Heart left ventricle (tissue), 16 donors: ENCODE results near the gene PPP4R1. TPM values are rescaled to one million over a fixed set of nuclear protein-coding genes. Genes with fewer than 3 reads are reported as not detected.

Experiments used
- ATAC-seq, 4 donors: fragments of 200-7000 bp; cut with Tn5 transposase; one replicate each; pipeline ENCODE4 v1.9.1; 2020 to 2022; ENCODE audit warnings: moderate library complexity in 4 of 4, mild to moderate bottlenecking in 3 of 4, moderate number of reproducible peaks in 1 of 4
- DNase-seq, 5 donors: peaks; one replicate each; pipeline ENCODE4 v3.0.0-alpha.2; 2020
- H3K27ac ChIP-seq, 12 donors: fragments of 200-600 bp; sonication (generic) in 4 of 12; one replicate each; pipeline versions ENCODE4 v1.5.0 to v1.8.0; 2016 to 2022; ENCODE audit warnings: mild to moderate bottlenecking in 2 of 12
- H3K27me3 ChIP-seq, 9 donors: fragments of 200-600 bp; sonication (generic) in 2 of 9; one replicate each; pipeline versions ENCODE4 v1.5.1 to v1.8.0; 2016 to 2022; ENCODE audit warnings: mild to moderate bottlenecking in 3 of 9
- H3K36me3 ChIP-seq, 9 donors: fragments of 200-600 bp; sonication (generic) in 2 of 9; one replicate each; pipeline versions ENCODE4 v1.5.0 to v1.8.0; 2018 to 2022; ENCODE audit warnings: mild to moderate bottlenecking in 2 of 9
- H3K4me1 ChIP-seq, 12 donors: fragments of 200-600 bp; sonication (generic) in 4 of 12; one replicate each; pipeline versions ENCODE4 v1.5.0 to v1.8.0; 2016 to 2022; ENCODE audit warnings: mild to moderate bottlenecking in 3 of 12
- H3K4me3 ChIP-seq, 12 donors: fragments of 200-600 bp; sonication (generic) in 4 of 12; one replicate each; pipeline versions ENCODE4 v1.5.0 to v1.8.0; 2017 to 2022; ENCODE audit warnings: mild to moderate bottlenecking in 9 of 12, moderate library complexity in 4 of 12
- H3K9me3 ChIP-seq, 12 donors: fragments of 200-600 bp; sonication (generic) in 4 of 12; one replicate each; pipeline versions ENCODE4 v1.5.0 to v1.8.0; 2016 to 2022; ENCODE audit warnings: mild to moderate bottlenecking in 1 of 12
- POLR2A ChIP-seq, 2 donors: fragments of 450-650 bp; IDR thresholded peaks; one replicate each; pipeline ENCODE4 v1.6.1; 2017; ENCODE audit warnings: antibody characterized with exemption in 2 of 2, mild to moderate bottlenecking in 2 of 2, moderate library complexity in 2 of 2
- WGBS, 4 donors: extraction: QIAGEN DNeasy Blood & Tissue Kit in 2 of 4; methylation state at CpG; one replicate each; pipeline versions ENCODE4 v1.1.5 to v1.1.7; 2013 to 2018; 5-methylcytosine and 5-hydroxymethylcytosine counted together
- intact Hi-C, 10 donors: fragments of 100-400 bp; cut with DNase I; formaldehyde crosslinking; loops; one replicate each; pipeline versions ENCODE4 v1.11.1 to v1.14.2; 2022
- long read RNA-seq, 3 donors: library from polyadenylated mRNA; unstranded; transcript quantifications; one replicate each; pipeline ENCODE4 v2.0.0, GENCODE V29; 2020 to 2021
- polyA plus RNA-seq, 2 donors: library from polyadenylated mRNA; stranded (reverse); fragments of 200-250 nt; gene quantifications; one replicate each; pipeline ENCODE4 v1.2.3, GENCODE V29; 2013
- total RNA-seq, 9 donors: library from RNA; depleted of rRNA in 2 of 9; stranded (reverse); fragments of >200 nt in 2 of 9; fragmentation: NEBNext Ultra II Directional in 3 of 9; extraction: Animal tissue kit (Norgen Biotek cat#: 25700) in 3 of 9; gene quantifications; one replicate each; pipeline versions ENCODE4 v1.1.0 to v1.2.4, GENCODE V29; 2016 to 2023
- TF ChIP-seq, protein P1 (sequence below), 12 donors: fragments of 200-600 bp; sonication (generic) in 4 of 12; IDR thresholded peaks; one replicate each; pipeline versions ENCODE4 v1.5.0 to v1.8.0; 2018 to 2022; ENCODE audit warnings: antibody characterized with exemption in 12 of 12, mild to moderate bottlenecking in 5 of 12
- donor health status: ischemic (EF 13 %, LVEDD 7.1; RV severe dilation, severe dysfunction).
- donor health status: healthy with polysubstance abuse.
- donor health status: DM: no; HTN: yes; CAD: no.
- donor health status: DM: no; HTN: no; CAD: no.
- donor health status: ischemic (EF 25% LVEDD 6.9; RV normal size, moderate dysfunction).
- donor health status: ischemic (EF 25% LVEDD 5.7; RV mildly dilated, moderate dysfunction).
- donor health status: healthy.
- donor health status: DM: yes; HTN: yes; CAD: no.
- donor health status: ischemic (EF 35%, LVEDD 5.7; RV mildly dilated, moderate dysfunction).
- donor health status: nonischemic (EF 11% LVEDD 7.7; RV severe dilation, severe dysfunction).
- donor health status: DM: yes; HTN: yes; CAD: no.
- donor health status: PGD.
- donor health status: ischemic (EF 29% LVEDD 5.4; RV normal size, mild dysfunction).
- donor health status: nonischemic (EF 23%, LVEDD 6.1; RV moderate dilation, normal function).

The PPP4R1 gene
- total RNA-seq (10 to 100 TPM; 39.1 to 81.3 (median 63.8) TPM), polyA plus RNA-seq (10 to 100 TPM; 13.9 to 43.4 TPM)
- long read RNA-seq, donor 1, transcript PPP4R1-203 (20 exons, 3,925 nt) = minor isoform, 9 of 73 reads
- long read RNA-seq, donor 1, transcript PPP4R1-202 (20 exons, 3,885 nt) = major isoform, 24 of 73 reads
- long read RNA-seq, donor 1, partial matches to known transcripts = 19 of 73 reads
- long read RNA-seq, donor 1, other reads (novel, unspliced or antisense) = 21 of 73 reads
- long read RNA-seq, donor 2, transcript PPP4R1-203 (20 exons, 3,925 nt) = minor isoform, 16 of 136 reads
- long read RNA-seq, donor 2, transcript PPP4R1-202 (20 exons, 3,885 nt) = major isoform, 54 of 136 reads
- long read RNA-seq, donor 2, partial matches to known transcripts = 28 of 136 reads
- long read RNA-seq, donor 2, other reads (novel, unspliced or antisense) = 37 of 136 reads
- long read RNA-seq, donor 3, transcript PPP4R1-203 (20 exons, 3,925 nt) = minor isoform, 13 of 120 reads
- long read RNA-seq, donor 3, transcript PPP4R1-202 (20 exons, 3,885 nt) = major isoform, 46 of 120 reads
- long read RNA-seq, donor 3, partial matches to known transcripts = 35 of 120 reads
- long read RNA-seq, donor 3, other reads (novel, unspliced or antisense) = 26 of 120 reads

DNA sequence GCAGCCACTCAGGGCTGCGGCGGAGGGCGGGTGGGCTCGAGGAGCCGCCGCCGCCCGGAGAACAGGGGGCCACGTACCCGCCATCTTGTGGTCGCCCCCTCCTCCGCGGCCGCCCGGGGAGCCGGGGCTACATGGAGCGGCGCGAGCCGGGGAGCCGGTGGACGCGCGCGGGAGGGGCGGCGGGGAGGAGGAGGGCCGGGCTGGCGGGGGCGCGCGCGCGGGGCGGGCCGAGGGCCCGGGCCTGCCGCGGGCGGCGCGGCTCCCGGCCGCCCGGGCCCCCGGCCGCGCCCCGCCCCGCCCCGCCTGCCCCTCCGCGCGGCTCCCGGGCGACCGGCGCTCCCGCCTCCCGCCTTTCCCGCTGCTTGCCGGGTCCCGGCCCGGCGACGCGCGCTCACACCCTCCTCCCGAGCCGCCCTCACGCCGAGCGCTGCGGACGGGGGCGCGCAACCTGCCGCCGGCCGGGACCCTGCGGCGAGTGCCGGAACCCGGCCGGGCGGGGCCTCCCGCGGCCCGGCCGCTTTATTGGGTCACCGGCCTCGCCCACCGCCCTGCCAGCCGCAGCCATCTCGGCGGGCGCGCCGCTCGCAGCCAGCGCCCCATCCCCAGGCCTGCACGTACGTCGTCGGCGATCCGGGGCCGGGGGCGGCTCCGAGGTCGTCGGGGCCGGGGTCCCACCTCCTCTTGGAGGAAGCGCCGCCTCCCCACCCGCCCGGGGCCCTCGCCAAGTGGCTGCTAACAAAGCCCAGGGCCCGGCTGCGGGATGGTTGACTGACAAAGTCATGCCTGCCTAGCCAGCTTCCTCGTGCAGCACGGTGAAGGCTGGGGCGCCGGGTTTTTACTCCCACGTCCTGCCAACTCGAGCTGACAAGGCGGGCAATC is at the start of gene PPP4R1:
Gene PPP4R1 (minus strand): TSS at position 159 of the 879 bp plus-strand sequence. CDS start 75 bp downstream, at position 84.
- H3K36me3 ChIP-seq = peaks cover 0 to 13% (median 6%) of the 10 kb centered on the region in 9 donors
- H3K27ac ChIP-seq = peak within 1 kb of the TSS; percentile 92 to 99 (median 97)
- intact Hi-C loops = loop anchor here in 6 of 10 donors (1.0 to 10.0 kb wide), 8 partner anchors 29 to 310 kb away; partner anchors contain the start of gene VAPA (in 1 of the 6)
- 0 to 1% (median 1%) methylated on average over 10 to 127 of the region's 127 CpGs for WGBS, 4 donors
- peak; percentile 44 to 86 (median 78) for ATAC-seq
- peak; percentile 83 to 90 (median 88) for DNase-seq
- H3K4me1 ChIP-seq = peaks cover 0 to 43% (median 25%) of the 10 kb centered on the region in 12 donors
- no peaks in the 10 kb centered on the region for H3K27me3 ChIP-seq
- TF ChIP-seq, protein P1, sequence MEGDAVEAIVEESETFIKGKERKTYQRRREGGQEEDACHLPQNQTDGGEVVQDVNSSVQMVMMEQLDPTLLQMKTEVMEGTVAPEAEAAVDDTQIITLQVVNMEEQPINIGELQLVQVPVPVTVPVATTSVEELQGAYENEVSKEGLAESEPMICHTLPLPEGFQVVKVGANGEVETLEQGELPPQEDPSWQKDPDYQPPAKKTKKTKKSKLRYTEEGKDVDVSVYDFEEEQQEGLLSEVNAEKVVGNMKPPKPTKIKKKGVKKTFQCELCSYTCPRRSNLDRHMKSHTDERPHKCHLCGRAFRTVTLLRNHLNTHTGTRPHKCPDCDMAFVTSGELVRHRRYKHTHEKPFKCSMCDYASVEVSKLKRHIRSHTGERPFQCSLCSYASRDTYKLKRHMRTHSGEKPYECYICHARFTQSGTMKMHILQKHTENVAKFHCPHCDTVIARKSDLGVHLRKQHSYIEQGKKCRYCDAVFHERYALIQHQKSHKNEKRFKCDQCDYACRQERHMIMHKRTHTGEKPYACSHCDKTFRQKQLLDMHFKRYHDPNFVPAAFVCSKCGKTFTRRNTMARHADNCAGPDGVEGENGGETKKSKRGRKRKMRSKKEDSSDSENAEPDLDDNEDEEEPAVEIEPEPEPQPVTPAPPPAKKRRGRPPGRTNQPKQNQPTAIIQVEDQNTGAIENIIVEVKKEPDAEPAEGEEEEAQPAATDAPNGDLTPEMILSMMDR (IDR thresholded peaks at IDR 0.05) = no peak
- TF ChIP-seq POLR2A (IDR thresholded peaks at IDR 0.05) = peak in 1 of 2 donors; percentile 29
- H3K9me3 ChIP-seq = no peaks in the 10 kb centered on the region
- H3K4me3 ChIP-seq = peak within 1 kb of the TSS; percentile 74 to 99 (median 85)

DNA sequence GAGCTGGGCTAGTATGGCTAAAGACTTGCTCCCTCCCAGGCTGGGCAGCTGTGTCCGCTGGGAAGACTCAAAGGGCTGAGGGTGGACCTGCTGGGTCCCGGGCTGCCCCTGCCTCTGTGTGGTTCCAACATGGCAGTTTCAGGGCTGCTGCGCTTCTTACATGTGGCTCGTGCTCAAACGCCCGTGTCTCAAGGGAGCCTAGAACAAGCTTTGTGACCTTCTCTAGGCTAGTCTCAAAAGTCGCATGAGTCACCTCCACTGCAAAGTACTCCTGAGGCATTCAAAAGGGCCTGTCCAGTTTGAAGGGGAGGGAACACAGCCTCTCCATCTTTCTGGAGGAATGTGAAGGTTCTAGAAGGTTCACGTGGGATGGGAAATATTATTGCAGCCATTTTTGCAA is 49.0 kb upstream of the PPP4R1 start:
- no peak overlapping the region for H3K4me3 ChIP-seq
- H3K27me3 ChIP-seq = no peaks in the 10 kb centered on the region
- intact Hi-C loops = no loop called here
- no peaks in the 10 kb centered on the region for H3K36me3 ChIP-seq
- DNase-seq = no peak
- no peak overlapping the region for H3K27ac ChIP-seq
- no peaks in the 10 kb centered on the region for H3K9me3 ChIP-seq
- 84 to 91% (median 87%) methylated on average over 8 of the region's 8 CpGs for WGBS, 4 donors
- TF ChIP-seq POLR2A (IDR thresholded peaks at IDR 0.05) = no peak
- TF ChIP-seq, protein P1 (IDR thresholded peaks at IDR 0.05) = no peak
- no peak for ATAC-seq
- H3K4me1 ChIP-seq = no peaks in the 10 kb centered on the region

DNA sequence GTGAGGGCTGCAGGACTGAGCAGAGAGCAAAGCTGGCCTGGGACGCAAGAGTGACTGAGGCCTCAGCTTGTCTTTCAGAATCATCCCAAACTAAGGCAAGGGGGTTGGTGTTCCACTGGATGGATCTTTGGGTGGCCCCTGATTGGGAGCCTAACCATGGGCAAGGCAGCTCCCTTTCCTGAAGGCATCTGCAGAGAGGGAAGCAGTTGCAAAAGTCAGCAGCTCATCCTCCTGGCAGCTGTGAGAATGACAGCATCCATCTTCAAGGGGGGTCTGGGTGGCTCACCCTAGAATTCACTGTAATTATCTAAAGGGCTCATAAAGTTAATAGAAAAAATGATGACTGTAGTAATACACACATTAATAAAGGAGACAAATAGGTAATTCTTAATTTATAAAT is 47.2 kb upstream of the PPP4R1 start:
- Histone ChIP-seq H3K4me3 (no peak overlapping the region), H3K27ac (no peak overlapping the region), H3K9me3 (no peaks in the 10 kb centered on the region), H3K4me1 (no peaks in the 10 kb centered on the region), H3K27me3 (no peaks in the 10 kb centered on the region), H3K36me3 (no peaks in the 10 kb centered on the region)
- ATAC-seq (no peak), DNase-seq (no peak)
- WGBS, 4 donors = 81 to 100% (median 96%) methylated on average over 1 of the region's 1 CpG
- intact Hi-C loops = no loop called here
- TF ChIP-seq POLR2A (IDR thresholded peaks at IDR 0.05) = no peak
- TF ChIP-seq, protein P1 (IDR thresholded peaks at IDR 0.05) = peak in 2 of 12 donors; percentile 10 to 18
